OCI-LY1 (cell line): ENCODE data around the gene MAGI1.

Source experiments
- H2AFZ ChIP-seq: fragments of 200-600 bp; sonication (generic), shearing (Covaris generic); 2 replicates; pipeline ENCODE4 v1.6.0; 2014; ENCODE audit warnings: antibody characterized with exemption, mild to moderate bottlenecking, low read length
- H3F3A ChIP-seq: fragments of 200-600 bp; sonication (generic), shearing (Covaris generic); 2 replicates; pipeline ENCODE4 v1.6.0; 2014; ENCODE audit warnings: mild to moderate bottlenecking, antibody characterized with exemption, low read length, moderate library complexity; ENCODE audit not compliant: insufficient read depth
- H3K27ac ChIP-seq: fragments of 200-600 bp; sonication (generic); 2 replicates; pipeline ENCODE4 v1.5.1; 2014; ENCODE audit warnings: low read length, mixed run types, mild to moderate bottlenecking, low read depth; ENCODE audit not compliant: poor library complexity, severe bottlenecking
- H3K27me3 ChIP-seq: fragments of 200-600 bp; sonication (generic); 2 replicates; pipeline ENCODE4 v1.6.0; 2014; ENCODE audit warnings: antibody characterized with exemption, mild to moderate bottlenecking, low read length, moderate library complexity; ENCODE audit not compliant: insufficient read depth
- H3K36me3 ChIP-seq: fragments of 200-600 bp; sonication (generic); 2 replicates; pipeline ENCODE4 v1.6.1; 2014; ENCODE audit warnings: mild to moderate bottlenecking, antibody characterized with exemption, low read length, moderate library complexity, mixed read lengths; ENCODE audit not compliant: insufficient read depth
- H3K4me1 ChIP-seq: fragments of 200-600 bp; sonication (generic); 2 replicates; pipeline ENCODE4 v1.5.1; 2014; ENCODE audit warnings: mild to moderate bottlenecking, low read length, moderate library complexity; ENCODE audit not compliant: insufficient read depth, severe bottlenecking
- H3K4me2 ChIP-seq: fragments of 200-600 bp; sonication (generic), shearing (Covaris generic); 2 replicates; pipeline ENCODE4 v1.6.1; 2014; ENCODE audit warnings: low read length
- H3K4me3 ChIP-seq: fragments of 200-600 bp; sonication (generic); 2 replicates; pipeline ENCODE4 v1.5.1; 2014; ENCODE audit warnings: low read length, low read depth, mild to moderate bottlenecking, mixed read lengths; ENCODE audit not compliant: poor library complexity, severe bottlenecking
- H3K79me2 ChIP-seq: fragments of 200-600 bp; shearing (Covaris generic); 2 replicates; pipeline ENCODE4 v1.6.1; 2016; ENCODE audit warnings: mixed run types, low read length, mixed read lengths; ENCODE audit not compliant: insufficient read depth
- H3K9ac ChIP-seq: fragments of 200-600 bp; sonication (generic), shearing (Covaris generic); 2 replicates; pipeline ENCODE4 v1.6.1; 2014; ENCODE audit warnings: mild to moderate bottlenecking, low read length, mixed read lengths
- H3K9me2 ChIP-seq: fragments of 200-600 bp; sonication (generic), shearing (Covaris generic); 2 replicates; pipeline ENCODE4 v1.6.1; 2014; ENCODE audit warnings: low read depth, mild to moderate bottlenecking, low read length, mixed read lengths
- H3K9me3 ChIP-seq: fragments of 200-600 bp; shearing (Covaris generic); 2 replicates; pipeline ENCODE4 v1.6.1; 2014; ENCODE audit warnings: low read length, mixed read lengths
- H4K20me1 ChIP-seq: fragments of 200-600 bp; sonication (generic), shearing (Covaris generic); 2 replicates; pipeline ENCODE4 v1.6.0; 2016; ENCODE audit warnings: mild to moderate bottlenecking, low read length; ENCODE audit not compliant: insufficient read depth
- CTCF ChIP-seq: fragments of 200-600 bp; sonication (generic), shearing (Covaris generic); IDR thresholded peaks from 2 replicates; pipeline ENCODE4 v1.5.1; 2017; ENCODE audit warnings: mild to moderate bottlenecking, antibody characterized with exemption, low read length, moderate library complexity, mixed read lengths
- EZH2 ChIP-seq: fragments of 200-600 bp; sonication (generic), shearing (Covaris generic); IDR thresholded peaks from 2 replicates; pipeline ENCODE4 v1.8.0; 2017; ENCODE audit warnings: borderline replicate concordance, mixed run types, mild to moderate bottlenecking, antibody characterized with exemption, low read length, moderate library complexity, mixed read lengths

Gene MAGI1

GRCh38 chr3:65908588-65908987 lies 130.1 kb downstream of the MAGI1 start:
- Histone ChIP-seq H3K9me3 (no peaks in the 10 kb centered on the region), H3K36me3 (no peaks in the 10 kb centered on the region), H2AFZ (no peak overlapping the region), H3K79me2 (no peaks in the 10 kb centered on the region), H3K9ac (no peak overlapping the region), H3K4me3 (no peak overlapping the region), H3F3A (no peaks in the 10 kb centered on the region), H3K27ac (no peak overlapping the region), H3K4me1 (no peaks in the 10 kb centered on the region), H3K4me2 (no peak overlapping the region), H3K27me3 (no peaks in the 10 kb centered on the region), H4K20me1 (no peaks in the 10 kb centered on the region), H3K9me2 (no peaks in the 10 kb centered on the region)
- TF ChIP-seq EZH2 (no peak), CTCF (no peak)

GRCh38 chr3:65907232-65908130 lies 131.2 kb downstream of the MAGI1 start:
- Histone ChIP-seq H3K9ac (no peak overlapping the region), H3K27me3 (no peaks in the 10 kb centered on the region), H3K79me2 (no peaks in the 10 kb centered on the region), H3K4me3 (no peak overlapping the region), H3K4me2 (no peak overlapping the region), H2AFZ (no peak overlapping the region), H3K9me2 (no peaks in the 10 kb centered on the region), H3F3A (no peaks in the 10 kb centered on the region), H3K9me3 (no peaks in the 10 kb centered on the region), H4K20me1 (no peaks in the 10 kb centered on the region), H3K27ac (no peak overlapping the region), H3K36me3 (no peaks in the 10 kb centered on the region), H3K4me1 (no peaks in the 10 kb centered on the region)
- no peak for TF ChIP-seq CTCF

GRCh38 chr3:65905771-65906170 lies 132.9 kb downstream of the MAGI1 start:
- Histone ChIP-seq H3K9me2 (no peaks in the 10 kb centered on the region), H4K20me1 (no peaks in the 10 kb centered on the region), H3K9ac (no peak overlapping the region), H3K27me3 (no peaks in the 10 kb centered on the region), H3F3A (no peaks in the 10 kb centered on the region), H3K36me3 (no peaks in the 10 kb centered on the region), H3K27ac (no peak overlapping the region), H3K79me2 (no peaks in the 10 kb centered on the region), H3K4me3 (no peak overlapping the region), H3K4me2 (no peak overlapping the region), H2AFZ (no peak overlapping the region), H3K9me3 (no peaks in the 10 kb centered on the region), H3K4me1 (no peaks in the 10 kb centered on the region)
- TF ChIP-seq CTCF (no peak), EZH2 (no peak)
